ENCODE results near the gene SF3B1. TPM values are rescaled to one million over a fixed set of nuclear protein-coding genes. Genes with fewer than 3 reads are reported as not detected.

The SF3B1 gene
- total RNA-seq, 2 donors from 2014 or later, result 308 to 356 TPM

- no peak overlapping the region for H3K4me3 ChIP-seq (ENCODE audit: low read length)
- DNase-seq, result no peak
- H3K27me3 ChIP-seq (ENCODE audit: control insufficient read depth, insufficient read depth, low read length, poor library complexity, severe bottlenecking), result no peaks in the 10 kb centered on the region
- 82 to 92% methylated on average over 5 to 9 of the region's 9 CpGs for WGBS, 2 experiments (ENCODE audit: insufficient coverage in 1 of 2, insufficient read length in 1 of 2)
- Mint-ChIP-seq H3K27ac (no peak overlapping the region), H3K27me3 (ENCODE audit: insufficient read depth) (no peaks in the 10 kb centered on the region), H3K9me3 (peaks cover 19% of the 10 kb centered on the region), H3K36me3 (ENCODE audit: low read depth) (peaks cover 38% of the 10 kb centered on the region), H3K4me3 (no peak overlapping the region), H3K4me1 (no peaks in the 10 kb centered on the region)
- H3K36me3 ChIP-seq (ENCODE audit: control insufficient read depth, insufficient read depth, low read length), result peaks cover 31% of the 10 kb centered on the region
- H3K9me3 ChIP-seq (ENCODE audit: control insufficient read depth, low read length), result peaks cover 26% of the 10 kb centered on the region
- TF ChIP-seq CTCF (conservative IDR thresholded peaks at IDR 0.05), result no peak
- H3K9ac ChIP-seq (ENCODE audit: extremely low read depth, low read length, poor library complexity, severe bottlenecking), result no peak overlapping the region
- H3K4me1 ChIP-seq (ENCODE audit: control insufficient read depth, insufficient read depth, low read length), result no peaks in the 10 kb centered on the region
- H3K27ac ChIP-seq (ENCODE audit: low read depth, low read length), result no peak overlapping the region
Measured at GRCh38 chr2:197480165-197481036, 45.6 kb upstream of the SF3B1 start.

- TF ChIP-seq CTCF (conservative IDR thresholded peaks at IDR 0.05), result no peak
- no peak for DNase-seq
- Mint-ChIP-seq H3K9me3 (peaks cover 2% of the 10 kb centered on the region), H3K4me3 (no peak overlapping the region), H3K27ac (no peak overlapping the region), H3K4me1 (no peaks in the 10 kb centered on the region), H3K27me3 (ENCODE audit: insufficient read depth) (no peaks in the 10 kb centered on the region), H3K36me3 (ENCODE audit: low read depth) (peaks cover 42% of the 10 kb centered on the region)
- WGBS, 2 experiments (ENCODE audit: insufficient coverage in 1 of 2, insufficient read length in 1 of 2), result 93 to 100% methylated on average over 2 to 3 of the region's 3 CpGs
- no peak overlapping the region for H3K9ac ChIP-seq (ENCODE audit: extremely low read depth, low read length, poor library complexity, severe bottlenecking)
- no peaks in the 10 kb centered on the region for H3K4me1 ChIP-seq (ENCODE audit: control insufficient read depth, insufficient read depth, low read length)
- peaks cover 44% of the 10 kb centered on the region for H3K36me3 ChIP-seq (ENCODE audit: control insufficient read depth, insufficient read depth, low read length)
- H3K27ac ChIP-seq (ENCODE audit: low read depth, low read length), result no peak overlapping the region
- H3K27me3 ChIP-seq (ENCODE audit: control insufficient read depth, insufficient read depth, low read length, poor library complexity, severe bottlenecking), result no peaks in the 10 kb centered on the region
- H3K9me3 ChIP-seq (ENCODE audit: control insufficient read depth, low read length), result peaks cover 6% of the 10 kb centered on the region
- H3K4me3 ChIP-seq (ENCODE audit: low read length), result no peak overlapping the region
Measured at GRCh38 chr2:197477797-197478196, 43.0 kb upstream of the SF3B1 start.

GRCh38 chr2:197472166-197472565, 37.3 kb upstream of the SF3B1 start:
- no peak for TF ChIP-seq CTCF (conservative IDR thresholded peaks at IDR 0.05)
- 95 to 100% methylated on average over 2 to 4 of the region's 5 CpGs for WGBS, 2 experiments (ENCODE audit: insufficient coverage in 1 of 2, insufficient read length in 1 of 2)

More at GRCh38 chr2:197472166-197472565, 37.3 kb upstream of the SF3B1 start:
- Histone ChIP-seq H3K9me3 (ENCODE audit: control insufficient read depth, low read length) (no peaks in the 10 kb centered on the region), H3K27ac (ENCODE audit: low read depth, low read length) (no peak overlapping the region), H3K4me3 (ENCODE audit: low read length) (no peak overlapping the region), H3K27me3 (ENCODE audit: control insufficient read depth, insufficient read depth, low read length, poor library complexity, severe bottlenecking) (no peaks in the 10 kb centered on the region), H3K36me3 (ENCODE audit: control insufficient read depth, insufficient read depth, low read length) (peaks cover 53% of the 10 kb centered on the region), H3K4me1 (ENCODE audit: control insufficient read depth, insufficient read depth, low read length) (no peaks in the 10 kb centered on the region), H3K9ac (ENCODE audit: extremely low read depth, low read length, poor library complexity, severe bottlenecking) (no peak overlapping the region)
- no peak overlapping the region for H3K27ac Mint-ChIP-seq
- no peak for DNase-seq
- no peaks in the 10 kb centered on the region for H3K4me1 Mint-ChIP-seq
- no peaks in the 10 kb centered on the region for H3K9me3 Mint-ChIP-seq
- no peaks in the 10 kb centered on the region for H3K27me3 Mint-ChIP-seq (ENCODE audit: insufficient read depth)
- no peak overlapping the region for H3K4me3 Mint-ChIP-seq
- H3K36me3 Mint-ChIP-seq (ENCODE audit: low read depth), result peaks cover 47% of the 10 kb centered on the region
